GM12891 (cell line): ENCODE data around the gene ITPR1. TPM values are rescaled to one million over a fixed set of nuclear protein-coding genes. Genes with fewer than 3 reads are reported as not detected.
"Not testable (repeated sequence)": the region's sequence is repeated elsewhere in the genome, so short reads cannot be mapped to it uniquely, and the experiment has no call there.

Experiments
- DNase-seq: peaks from one replicate; pipeline ENCODE4 v3.0.0; 2011; ENCODE audit warnings: low spot score; ENCODE audit not compliant: insufficient read length
- FAIRE-seq: peaks from 2 replicates; lab custom pipeline; 2011; peaks lifted over from hg19 to GRCh38; lab: Jason Lieb, UNC
- PAX5 ChIP-seq: IDR thresholded peaks from 2 replicates; pipeline ENCODE4 v1.6.1; 2011; ENCODE audit warnings: low read length, moderate library complexity, mild to moderate bottlenecking; ENCODE audit not compliant: insufficient read depth, severe bottlenecking
- POLR2A ChIP-seq: IDR thresholded peaks from 2 replicates; pipeline ENCODE4 v1.6.1; 2011; ENCODE audit warnings: low read depth, low read length, control low read depth
- POLR2AphosphoS5 ChIP-seq: IDR thresholded peaks from 2 replicates; pipeline ENCODE4 v1.6.1; 2011; ENCODE audit warnings: low read depth, low read length, control low read depth
- POU2F2 ChIP-seq: IDR thresholded peaks from 2 replicates; pipeline ENCODE4 v1.6.1; 2011; ENCODE audit warnings: low read depth, mild to moderate bottlenecking, control low read depth, low read length, moderate library complexity
- SPI1 ChIP-seq: IDR thresholded peaks from 2 replicates; pipeline ENCODE4 v1.6.1; 2011; ENCODE audit warnings: low read depth, low read length, control low read depth
- TAF1 ChIP-seq: IDR thresholded peaks from 2 replicates; pipeline ENCODE4 v1.6.1; 2011; ENCODE audit warnings: low read depth, low read length, control low read depth
- polyA plus RNA-seq: library from polyadenylated mRNA; unstranded; fragments of >200 nt; gene quantifications from one replicate; pipeline ENCODE4 v1.2.1, GENCODE V29; 2012; ENCODE audit warnings: low read depth, missing spikeins, inconsistent platforms; ENCODE audit not compliant: missing spikeins

The ITPR1 gene
- 11.5 TPM for polyA plus RNA-seq

- FAIRE-seq (peak; percentile 90), DNase-seq (peak; percentile 84)
- TF ChIP-seq SPI1 (no peak), PAX5 (no peak), POLR2AphosphoS5 (peak; percentile 99), POLR2A (peak; percentile 99), POU2F2 (peak; percentile 91), TAF1 (peak; percentile 98)
Observed at GRCh38 chr3:4493014-4493940, at the start of gene ITPR1. Gene ITPR1 (plus strand): TSS chr3:4493348. CDS start chr3:4516492, 23,144 bp downstream.

GRCh38 chr3:4447295-4447999 lies 45.7 kb upstream of the ITPR1 start:
- FAIRE-seq (no peak), DNase-seq (no peak)
- TF ChIP-seq SPI1 (no peak), PAX5 (no peak), POLR2A (no peak), POLR2AphosphoS5 (no peak), POU2F2 (no peak), TAF1 (no peak)

- FAIRE-seq: no peak
- no peak for TF ChIP-seq POU2F2
- TF ChIP-seq POLR2A: no peak
- TF ChIP-seq POLR2AphosphoS5: no peak
- TF ChIP-seq PAX5: no peak
- no peak for TF ChIP-seq SPI1
- DNase-seq: no peak
Observed at GRCh38 chr3:4448187-4448586, 45.0 kb upstream of the ITPR1 start.

- no peak for DNase-seq
- no peak for FAIRE-seq
- no peak for TF ChIP-seq PAX5
- no peak for TF ChIP-seq POU2F2
- TF ChIP-seq POLR2AphosphoS5: no peak
- TF ChIP-seq SPI1: no peak
- TF ChIP-seq POLR2A: no peak
- no peak for TF ChIP-seq TAF1
Observed at GRCh38 chr3:4449043-4449805, 43.9 kb upstream of the ITPR1 start.

GRCh38 chr3:4454142-4454541 lies 39.0 kb upstream of the ITPR1 start:
- no peak for TF ChIP-seq POU2F2
- no peak for TF ChIP-seq SPI1
- no peak for TF ChIP-seq TAF1
- no peak for TF ChIP-seq POLR2AphosphoS5
- FAIRE-seq: no peak
- no peak for DNase-seq

GRCh38 chr3:4456780-4457179 lies 36.4 kb upstream of the ITPR1 start:
- DNase-seq, FAIRE-seq: not testable (repeated sequence)

GRCh38 chr3:4458961-4459360 lies 34.2 kb upstream of the ITPR1 start:
- DNase-seq (no peak), FAIRE-seq (no peak)
- TF ChIP-seq SPI1: no peak
- TF ChIP-seq POLR2A: no peak
- no peak for TF ChIP-seq TAF1
- TF ChIP-seq POLR2AphosphoS5: no peak
- TF ChIP-seq PAX5: no peak
- no peak for TF ChIP-seq POU2F2

DNA sequence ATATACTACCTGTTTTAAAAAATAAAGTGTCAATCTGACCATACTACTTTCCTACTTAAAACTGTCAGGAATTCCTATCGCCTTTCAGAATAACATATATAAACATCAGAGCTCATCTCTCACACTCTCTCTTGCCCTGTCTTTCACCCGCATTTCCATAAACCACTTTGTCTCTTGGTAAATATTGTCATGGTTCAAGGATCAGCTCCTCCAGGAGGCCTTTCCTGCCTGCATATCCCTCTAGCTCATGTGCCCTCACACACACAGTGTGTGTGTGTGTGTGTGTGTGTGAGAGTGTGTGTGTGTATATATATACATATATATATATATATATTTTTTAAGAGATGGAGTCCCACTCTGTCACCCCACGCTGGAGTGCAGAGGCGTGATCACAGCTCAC lies 32.8 kb upstream of the ITPR1 start:
- TF ChIP-seq TAF1 (no peak), POLR2A (no peak), POU2F2 (no peak), PAX5 (no peak), SPI1 (no peak), POLR2AphosphoS5 (no peak)
- no peak for DNase-seq
- FAIRE-seq: no peak

DNA sequence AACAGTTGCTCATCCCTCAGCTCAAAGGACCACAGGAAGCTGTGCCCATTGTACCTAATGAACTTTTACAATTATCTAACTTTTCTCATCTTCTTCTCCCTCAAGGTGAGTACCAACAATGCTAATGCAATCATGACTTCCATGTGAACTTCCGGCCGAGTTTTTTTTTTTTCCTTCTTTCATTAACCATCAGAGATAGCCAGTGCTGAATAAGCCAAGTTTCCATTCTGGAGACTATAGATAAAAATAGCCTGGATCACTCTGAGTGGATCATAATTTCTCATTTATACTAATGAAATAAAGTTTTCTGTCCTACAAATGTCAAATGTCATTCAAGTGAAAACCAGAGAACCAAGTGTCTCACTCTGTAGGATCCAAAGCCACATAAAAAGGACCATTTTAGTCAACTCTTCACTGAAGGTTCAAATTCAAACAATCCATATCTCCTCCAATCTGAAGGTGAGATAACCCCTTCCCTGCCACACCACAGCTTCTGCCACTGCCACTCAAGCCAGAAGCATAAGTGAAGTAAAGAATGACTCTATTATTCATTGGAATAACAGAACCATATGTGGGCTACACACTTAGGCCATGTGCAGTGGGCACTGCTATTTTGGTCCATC lies 31.6 kb upstream of the ITPR1 start:
- FAIRE-seq (no peak), DNase-seq (no peak)
- TF ChIP-seq POU2F2 (no peak), PAX5 (no peak), TAF1 (no peak), SPI1 (no peak), POLR2AphosphoS5 (no peak), POLR2A (no peak)
